LHCN-M2 (cell line): ENCODE results near the gene PTPRB. TPM values are rescaled to one million over a fixed set of nuclear protein-coding genes. Genes with fewer than 3 reads are reported as not detected.
A peak's percentile ranks its signal among the peaks of the same experiment; 100 is the strongest.

ENCODE experiments used
- DNase-seq: peaks from one replicate; pipeline ENCODE4 v3.0.0-alpha.2; 2012; ENCODE audit warnings: low read depth
- total RNA-seq: library from RNA; depleted of rRNA; stranded (reverse); fragments of >200 nt; gene quantifications from 2 replicates; pipeline ENCODE4 v1.2.3, GENCODE V29; 2014

Gene PTPRB
- total RNA-seq, 1 experiment from 2014 or later: 0.40 TPM

DNA sequence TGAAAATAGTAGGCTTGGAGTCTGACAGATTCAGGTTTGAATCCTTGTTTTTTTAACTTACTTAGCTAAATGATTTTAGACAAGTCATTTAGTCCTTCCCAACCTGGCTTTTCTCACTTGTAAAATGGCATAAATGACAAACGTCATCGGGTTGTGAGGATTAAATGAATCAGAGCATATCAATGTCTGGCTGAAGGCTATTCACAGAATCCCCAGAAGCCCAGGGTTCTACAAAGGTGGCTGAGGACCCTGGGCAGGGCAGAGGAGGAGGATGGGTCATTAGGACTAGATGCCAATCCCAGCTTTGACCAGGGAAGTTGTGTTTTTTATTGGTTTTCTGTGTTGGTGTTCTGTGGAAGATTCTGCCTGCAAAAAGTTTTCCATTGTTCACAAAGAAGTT lies 7.6 kb upstream of the PTPRB start:
- no peak for DNase-seq

DNA sequence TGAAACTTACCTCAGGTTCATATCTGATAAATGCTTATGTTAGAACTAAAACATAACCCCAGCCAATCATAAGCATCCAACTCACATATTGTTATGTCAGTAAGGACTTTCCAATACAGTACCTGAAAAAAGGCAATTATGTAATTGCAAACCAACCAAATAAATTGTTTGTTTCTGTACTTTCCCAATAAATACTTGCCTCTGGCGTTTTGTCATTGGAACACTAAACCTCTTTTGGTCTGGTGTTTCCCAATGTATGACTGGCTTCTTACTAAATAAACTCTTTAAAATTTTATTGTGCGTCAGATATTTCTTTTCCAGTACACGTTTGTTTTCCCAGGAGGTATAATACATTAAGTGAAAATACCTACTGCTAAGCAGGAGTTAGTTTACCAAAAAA lies 6.7 kb upstream of the PTPRB start:
- no peak for DNase-seq

DNA sequence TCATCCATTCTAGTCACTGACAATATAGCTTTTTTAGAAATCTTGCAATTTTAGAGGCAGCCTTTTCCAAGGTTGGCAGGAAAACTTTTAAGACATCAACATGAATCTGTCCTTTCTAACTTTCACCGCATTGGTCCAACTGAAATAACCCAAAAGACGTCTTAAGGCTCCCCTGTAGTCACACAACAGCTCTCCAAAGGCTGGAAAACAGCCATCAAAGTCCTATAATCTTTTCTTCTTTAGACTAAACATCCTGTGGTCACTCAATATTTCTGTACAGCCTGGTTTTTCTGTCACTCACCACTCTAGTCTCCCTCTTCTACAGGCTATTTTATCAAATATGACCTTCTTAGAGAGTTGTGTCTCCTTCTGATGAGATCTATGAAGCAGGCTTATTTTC lies 4.5 kb upstream of the PTPRB start:
- no peak for DNase-seq

DNA sequence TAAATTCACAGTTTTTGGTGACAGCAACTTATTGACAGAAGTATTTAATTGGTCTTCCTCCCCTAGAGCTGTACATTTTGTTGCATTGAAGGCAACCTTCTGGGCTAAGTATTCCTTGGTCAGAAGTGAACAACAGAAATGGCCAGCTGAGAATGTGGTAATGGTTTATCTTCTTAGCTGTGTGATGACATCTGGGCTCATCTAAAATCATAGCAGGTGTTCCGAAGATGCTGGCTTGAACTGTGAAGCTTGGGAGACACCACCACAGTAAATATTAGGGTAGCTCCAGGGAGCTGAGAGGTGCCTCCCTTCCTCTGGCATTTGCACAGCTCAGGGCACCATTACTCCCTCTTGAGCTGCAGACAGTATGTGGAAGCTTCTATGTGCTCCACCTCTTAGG lies 3.7 kb upstream of the PTPRB start:
- no peak for DNase-seq

DNA sequence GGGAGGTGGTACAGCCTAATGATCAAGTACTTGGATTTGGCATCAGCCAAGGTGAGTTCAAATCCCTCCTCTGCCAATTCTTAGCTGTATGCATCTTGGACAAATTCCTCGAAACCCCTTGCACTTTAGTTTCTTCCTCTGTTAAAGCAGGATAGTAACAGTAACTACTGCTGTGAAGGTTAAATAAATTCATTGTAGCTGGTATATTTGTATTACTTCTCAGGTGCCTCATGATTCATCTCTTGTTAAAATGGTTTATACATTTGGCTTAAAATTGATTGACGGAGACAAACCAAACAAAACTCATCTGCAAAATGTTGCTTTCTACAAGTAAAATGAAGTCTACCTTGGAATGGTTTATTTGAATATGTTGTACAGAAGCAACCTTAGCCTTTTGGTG lies 2.3 kb upstream of the PTPRB start:
- no peak for DNase-seq

DNA sequence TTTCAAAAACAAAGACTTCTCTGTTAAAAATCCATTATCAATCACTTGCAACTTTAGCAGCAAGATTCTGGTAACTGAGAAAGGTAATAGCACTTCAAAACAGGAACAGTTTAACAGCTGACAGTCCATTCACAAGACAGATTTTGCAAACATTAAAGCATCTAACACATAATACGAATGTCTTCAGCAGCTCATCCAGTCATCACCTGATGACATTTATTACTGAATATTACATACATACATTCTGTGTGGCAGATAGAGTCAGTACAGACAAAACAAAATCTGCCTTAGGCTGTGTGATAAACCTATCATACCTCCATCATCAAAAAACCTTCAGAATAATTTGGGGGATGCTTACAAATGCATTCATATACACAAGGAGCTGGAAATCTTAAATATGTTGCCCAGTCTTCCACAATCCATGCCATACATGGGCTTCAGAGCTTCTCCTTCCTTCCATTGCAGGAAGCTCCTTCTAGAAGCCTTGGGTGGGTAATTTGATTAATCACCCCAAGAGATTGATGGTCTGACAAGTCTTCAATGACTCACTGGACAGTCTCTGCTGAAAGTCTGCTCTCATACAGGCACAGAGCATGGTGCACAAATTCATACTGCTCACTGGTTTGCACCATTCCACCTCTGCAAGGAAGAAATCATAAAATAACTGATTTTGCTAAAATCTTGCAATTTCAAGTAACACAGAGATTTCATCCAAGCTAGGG lies 1.6 kb upstream of the PTPRB start:
- DNase-seq: no peak

DNA sequence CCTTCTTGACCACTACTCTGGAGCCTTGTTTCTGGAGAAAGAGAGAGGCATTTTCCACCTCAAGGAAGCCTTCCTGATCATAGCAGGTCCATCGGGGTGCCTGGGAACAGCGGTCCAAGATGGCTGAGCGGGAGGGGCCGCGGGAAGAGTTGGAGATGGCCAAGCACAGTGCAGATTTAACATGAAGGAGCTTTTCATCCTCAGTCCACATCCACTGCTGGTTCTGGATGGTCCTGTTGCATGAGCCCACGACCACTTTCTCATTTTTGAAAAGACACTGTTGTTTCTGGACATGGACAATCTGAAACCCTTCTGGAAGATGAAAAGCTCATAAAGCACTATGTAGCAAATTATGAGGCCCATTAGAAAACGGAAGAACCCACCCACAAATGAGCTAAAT lies 1.5 kb downstream of the PTPRB start:
- no peak for DNase-seq

DNA sequence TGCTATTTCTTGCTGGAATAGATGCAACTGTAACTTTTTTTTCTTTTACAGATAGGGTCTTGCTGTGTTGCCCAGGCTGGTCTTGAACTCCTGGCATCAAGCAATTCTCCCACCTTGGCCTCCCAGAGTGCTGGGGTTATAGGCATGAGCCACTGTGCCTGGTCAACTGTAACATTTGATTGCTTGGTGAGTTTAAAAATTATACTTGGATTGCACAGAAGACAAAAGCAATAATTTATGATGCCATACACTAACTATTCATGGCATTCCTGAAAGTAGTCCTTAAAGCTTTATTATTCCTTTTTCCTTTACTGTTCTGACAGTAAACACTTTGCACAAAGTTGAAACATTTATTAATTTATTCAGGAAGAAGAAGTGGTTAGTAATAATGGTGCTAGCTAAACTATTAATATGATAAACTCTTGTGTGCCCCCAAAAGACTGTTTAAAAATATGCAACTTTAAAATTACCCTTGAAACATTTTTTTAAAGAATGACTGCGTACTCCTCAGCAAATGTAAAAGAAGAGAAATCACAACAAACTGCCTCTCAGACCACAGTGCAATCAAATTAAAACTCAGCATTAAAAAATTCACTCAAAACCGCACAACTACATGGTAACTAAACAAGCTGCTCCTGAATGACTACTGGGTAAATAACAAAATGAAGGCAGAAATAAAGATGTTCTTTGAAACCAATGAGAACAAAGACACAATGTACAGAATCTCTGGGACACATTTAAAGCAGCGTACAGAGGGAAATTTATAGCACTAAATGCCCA lies 8.3 kb downstream of the PTPRB start:
- no peak for DNase-seq

DNA sequence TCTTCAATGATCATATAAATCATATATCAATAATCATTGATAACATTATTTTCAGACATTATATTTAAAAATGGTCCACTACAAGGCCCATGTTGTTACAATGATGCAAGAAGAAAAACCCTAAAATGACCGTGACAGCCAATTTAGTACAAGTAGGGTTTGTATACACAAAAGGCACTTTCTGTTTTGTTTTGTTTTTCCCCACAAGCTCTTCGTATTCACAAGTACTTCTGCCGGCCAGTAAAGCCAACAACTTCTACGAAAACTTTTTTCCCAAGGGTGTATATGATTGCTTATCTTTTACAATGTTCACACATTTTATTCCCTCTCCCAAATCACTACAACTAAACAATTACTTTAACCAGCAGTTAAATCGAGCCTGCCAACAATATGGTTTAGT lies 9.6 kb downstream of the PTPRB start:
- DNase-seq: no peak

DNA sequence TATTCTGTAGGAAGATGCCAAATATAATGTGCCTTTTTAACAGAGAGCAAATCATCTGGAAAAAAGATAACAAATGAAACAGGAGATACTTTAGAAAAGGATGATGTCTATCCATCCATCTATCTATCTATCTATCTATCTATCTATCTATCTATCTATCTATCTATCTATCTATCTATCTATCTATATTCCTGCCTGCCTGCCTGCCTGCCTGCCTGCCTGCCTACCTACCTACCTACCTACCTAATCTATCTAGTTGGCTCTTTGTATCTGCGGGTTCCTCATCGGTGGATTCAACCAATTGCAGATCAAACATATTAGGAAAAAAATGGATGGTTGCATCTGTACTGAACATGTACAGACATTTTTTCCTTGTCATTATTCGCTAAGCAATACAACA lies 11.0 kb downstream of the PTPRB start:
- DNase-seq: no peak

DNA sequence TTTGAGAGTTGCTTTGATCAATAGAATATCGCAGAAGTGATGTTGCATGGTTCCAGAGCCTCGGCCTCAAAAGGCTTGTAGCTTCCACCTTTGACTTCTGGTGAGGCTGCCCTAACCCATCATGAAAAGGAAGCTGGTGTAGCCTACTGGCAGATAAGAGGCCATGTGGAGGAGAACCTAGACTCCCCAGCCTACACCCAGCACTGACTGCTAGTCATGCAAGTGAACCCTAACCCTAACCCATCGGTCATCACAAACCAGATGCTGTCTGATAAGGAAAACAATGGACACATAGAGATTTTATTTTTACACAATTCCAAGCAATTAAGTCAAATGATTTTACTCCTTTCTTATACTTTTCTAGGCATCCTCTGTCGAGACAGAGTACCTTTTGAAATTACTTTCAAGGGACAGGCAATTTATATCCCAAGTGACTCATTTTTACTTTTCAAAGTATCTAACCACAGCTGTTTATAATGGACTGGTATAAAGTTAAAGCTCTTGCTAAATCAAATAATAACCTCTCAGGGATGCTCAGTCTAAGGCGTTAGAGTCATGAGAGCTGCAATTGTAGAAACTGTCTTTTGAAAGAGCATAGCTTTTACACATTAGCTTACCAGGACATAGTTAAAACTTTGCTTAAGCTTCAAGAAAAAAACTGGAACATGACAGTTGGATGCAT lies 17.6 kb downstream of the PTPRB start:
- peak; percentile 34 for DNase-seq

DNA sequence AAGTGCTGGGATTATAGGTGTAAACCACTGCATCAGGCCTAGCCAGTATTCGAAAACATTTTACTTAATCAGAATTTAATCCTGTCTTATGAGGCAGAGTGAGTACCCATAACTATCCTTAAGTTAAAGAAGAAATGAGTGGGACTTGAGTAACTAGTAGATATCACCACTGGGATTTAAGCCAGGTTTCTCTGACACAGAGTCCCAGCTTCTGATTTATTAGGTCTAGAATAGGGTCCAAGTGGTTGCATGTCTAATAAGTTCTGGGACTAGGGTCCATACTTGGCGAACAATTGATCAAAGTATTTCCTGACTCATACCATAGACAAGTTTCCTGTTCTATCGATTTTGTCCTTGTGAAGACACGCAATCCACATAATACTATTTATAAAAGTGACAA lies 18.9 kb downstream of the PTPRB start:
- DNase-seq: no peak

DNA sequence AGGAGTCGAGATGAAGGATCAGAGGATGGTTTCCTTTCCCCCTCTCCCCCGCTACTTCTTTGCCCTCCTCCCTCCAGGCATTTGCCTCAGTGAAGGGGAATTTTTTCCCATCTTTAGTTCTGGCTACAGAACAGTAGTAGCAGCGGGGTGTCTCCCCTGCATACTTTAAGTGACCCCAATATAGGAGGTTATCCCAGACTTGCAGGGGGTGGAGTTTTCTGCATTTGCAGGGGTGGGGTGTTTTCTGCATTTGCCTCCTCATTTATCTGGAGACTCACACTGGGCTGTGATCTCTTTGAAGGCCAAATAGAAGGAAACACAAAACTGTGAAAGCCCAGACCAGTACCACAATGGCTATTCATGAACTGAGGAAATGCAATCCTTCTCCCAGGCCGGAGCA lies 19.8 kb downstream of the PTPRB start:
- no peak for DNase-seq

DNA sequence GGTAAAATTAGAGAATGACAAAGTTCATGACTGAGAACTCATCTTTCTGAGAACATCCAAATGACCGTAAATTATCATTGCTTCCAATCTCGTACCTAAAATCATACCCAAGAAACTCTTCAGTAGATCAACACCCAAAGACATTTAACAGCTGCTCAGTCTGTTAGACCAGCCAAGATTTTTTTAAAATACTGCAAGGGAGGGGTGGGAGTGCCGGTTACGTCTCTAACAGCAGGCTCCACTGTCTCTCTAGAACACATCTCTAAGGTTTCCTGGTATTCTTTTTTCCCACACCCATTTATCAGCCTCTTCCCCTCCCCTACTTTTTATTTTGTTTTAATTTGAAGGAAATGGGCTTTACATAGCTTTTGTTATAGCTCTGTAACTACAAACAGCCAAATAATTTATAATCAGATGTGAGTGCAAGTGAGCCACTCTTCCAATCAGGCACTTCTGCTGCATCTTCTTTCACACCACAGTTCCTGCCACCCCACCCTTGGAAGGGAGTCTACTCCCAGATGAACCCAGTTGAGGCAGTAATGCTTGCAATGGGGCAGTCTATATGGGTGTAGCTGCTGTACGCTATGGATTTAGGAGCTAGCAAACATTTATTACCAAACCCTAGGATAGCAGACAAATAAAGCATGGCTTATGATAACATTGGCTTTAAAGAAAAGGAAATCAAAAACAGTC lies 21.9 kb downstream of the PTPRB start:
- no peak for DNase-seq

DNA sequence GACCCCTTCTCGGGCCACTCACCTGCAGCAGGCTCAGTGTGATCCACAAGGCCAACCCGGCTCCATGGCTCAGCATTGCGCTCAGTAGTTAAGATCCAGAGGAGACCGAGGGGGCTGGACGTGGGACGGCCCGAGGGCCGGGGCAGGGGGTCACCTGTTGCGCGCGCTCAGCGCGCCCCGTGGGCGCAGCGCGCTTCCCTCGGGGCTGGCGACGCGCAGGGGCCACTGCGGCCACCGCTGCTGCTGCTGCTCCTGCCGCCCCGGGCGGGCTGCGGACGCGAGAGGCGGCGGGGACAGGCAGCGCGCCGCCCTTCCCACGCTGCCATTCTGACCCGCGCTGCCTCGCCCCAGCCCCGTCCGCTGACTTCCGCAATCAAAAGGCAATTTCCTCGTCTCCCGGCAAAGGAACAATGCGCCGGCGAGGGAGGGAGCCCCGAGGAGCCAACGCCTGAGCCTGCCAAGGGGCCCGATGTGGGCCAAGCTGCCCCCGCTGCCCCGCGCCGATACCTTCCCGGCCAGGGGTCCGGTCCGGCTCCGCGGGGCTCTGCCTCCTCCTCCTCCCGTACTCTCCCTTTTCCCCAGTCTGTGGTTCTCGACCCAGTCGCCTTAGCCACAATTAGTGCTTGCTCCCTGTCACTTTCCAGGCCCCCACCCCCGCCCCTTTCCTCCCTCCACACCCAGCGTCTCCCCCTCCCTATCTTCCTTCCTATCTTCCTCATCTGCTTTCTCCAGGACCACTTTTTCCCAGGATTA lies 27.3 kb downstream of the PTPRB start:
- DNase-seq: peak; percentile 24

DNA sequence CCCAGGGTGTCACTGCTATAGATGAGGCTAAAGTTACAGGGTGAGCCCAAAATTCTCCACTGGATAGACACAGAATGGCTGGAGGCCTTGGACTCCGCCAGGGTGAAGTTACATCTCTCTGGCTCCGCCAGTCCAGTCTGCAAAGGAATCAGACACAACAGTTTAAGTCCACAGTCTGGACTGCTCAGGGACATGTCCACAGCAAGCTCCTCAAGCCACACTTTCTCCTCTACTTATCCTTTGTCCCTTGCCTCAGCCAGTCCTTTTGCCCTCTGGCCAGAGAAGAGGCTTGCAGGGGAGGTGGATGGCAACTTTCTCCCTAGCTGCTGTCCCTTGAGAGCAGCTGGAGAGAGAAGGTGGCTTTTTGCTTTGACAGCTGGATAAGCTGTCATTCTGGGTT lies 28.0 kb downstream of the PTPRB start:
- DNase-seq: no peak

DNA sequence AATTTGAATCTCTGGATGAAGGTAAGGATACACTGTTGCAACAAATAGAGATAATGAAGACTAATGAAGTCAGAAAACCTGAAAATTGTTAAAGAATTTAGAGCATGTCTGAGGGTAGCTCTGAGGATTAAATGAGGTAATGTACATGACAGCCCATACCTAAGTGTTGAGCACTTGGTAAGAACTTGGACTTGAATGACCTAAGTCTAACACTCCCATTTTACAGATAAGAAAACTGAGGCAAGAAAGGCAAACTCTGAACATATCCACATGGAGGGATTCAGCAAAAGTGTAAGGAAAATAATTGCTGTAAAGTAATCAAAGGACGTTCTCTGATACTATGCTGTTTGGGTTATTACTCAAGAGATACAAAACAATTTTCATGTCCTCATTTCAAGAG lies 29.0 kb downstream of the PTPRB start:
- no peak for DNase-seq

DNA sequence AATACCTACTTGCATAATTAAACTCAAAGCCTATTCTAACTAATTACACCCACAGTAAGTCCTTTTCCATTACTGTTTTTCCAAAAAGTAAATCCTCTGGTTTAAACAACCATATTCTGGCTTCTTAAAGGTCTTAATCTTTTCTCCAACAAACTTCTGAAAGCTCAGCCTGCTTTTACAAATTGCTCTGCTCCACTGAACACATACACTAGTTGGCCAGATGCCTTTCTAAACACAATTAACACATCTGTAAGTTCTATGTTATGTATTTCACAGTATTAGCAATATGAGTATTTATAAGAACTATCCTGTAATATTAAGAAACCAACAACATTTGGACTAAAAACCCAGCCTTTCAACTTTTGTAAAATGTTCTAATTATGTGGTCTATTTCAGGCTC lies 30.1 kb downstream of the PTPRB start:
- DNase-seq: no peak

DNA sequence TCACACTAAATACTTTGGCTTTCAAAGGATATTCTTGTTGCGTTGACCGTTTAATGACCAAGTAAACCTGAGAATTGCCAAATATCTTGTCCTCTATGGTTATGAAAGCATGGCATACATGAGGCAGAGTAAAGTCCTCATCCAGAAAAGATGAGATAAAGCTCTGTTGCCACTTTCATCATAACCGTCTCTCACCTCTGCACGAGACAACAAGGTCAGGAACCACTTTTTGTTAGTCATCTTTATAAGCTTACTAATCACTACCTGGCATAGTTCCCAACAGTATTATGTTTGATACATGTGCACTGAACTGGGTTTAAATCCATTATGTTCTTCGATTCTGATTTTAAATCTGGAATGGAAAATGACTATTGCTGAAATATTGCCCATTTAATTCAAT lies 31.3 kb downstream of the PTPRB start:
- peak; percentile 37 for DNase-seq

DNA sequence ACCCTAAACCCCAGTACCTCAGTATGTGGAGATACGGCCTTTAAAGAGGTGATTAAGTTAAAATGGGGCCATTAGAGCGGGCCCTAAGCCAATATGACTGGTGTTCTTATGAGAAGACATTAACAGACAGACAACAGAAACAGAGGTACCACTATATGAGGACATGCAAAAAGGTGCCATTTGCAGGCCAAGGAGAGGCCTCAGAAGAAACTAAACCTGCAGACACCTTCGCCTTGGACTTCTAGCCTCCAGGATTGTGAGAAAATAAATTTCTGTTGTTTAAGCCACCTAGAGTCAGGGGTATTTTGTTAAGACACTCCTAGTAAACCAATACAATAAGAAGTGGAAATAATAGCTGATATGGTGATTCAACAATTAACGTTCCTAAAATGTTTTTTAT lies 32.6 kb downstream of the PTPRB start:
- DNase-seq: no peak

DNA sequence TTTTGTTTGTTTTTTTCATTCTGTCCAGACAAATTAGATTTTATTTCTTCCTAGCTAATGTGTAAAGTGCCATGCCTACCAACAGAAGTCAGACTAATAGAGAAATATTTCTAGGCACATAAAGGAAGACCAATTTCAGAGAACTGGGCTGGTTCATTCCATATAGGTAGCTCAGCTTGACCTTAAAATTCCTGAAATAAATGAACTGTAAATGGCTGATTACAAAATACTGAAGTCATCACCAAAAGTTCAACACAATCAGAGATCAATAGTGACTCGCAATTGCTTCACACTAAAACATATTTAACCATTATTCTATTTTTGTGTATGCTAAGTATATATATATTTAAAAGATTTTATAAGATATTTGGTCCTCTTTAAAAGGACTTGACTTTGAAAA lies 34.2 kb downstream of the PTPRB start:
- DNase-seq: no peak
